ENCODE measurements around the gene CNTNAP2. TPM values are rescaled to one million over a fixed set of nuclear protein-coding genes. Genes with fewer than 3 reads are reported as not detected.

The CNTNAP2 gene
- polyA plus RNA-seq, 6 donors from 2014 or later, result 38.2 to 132 (median 77.9) TPM

DNA sequence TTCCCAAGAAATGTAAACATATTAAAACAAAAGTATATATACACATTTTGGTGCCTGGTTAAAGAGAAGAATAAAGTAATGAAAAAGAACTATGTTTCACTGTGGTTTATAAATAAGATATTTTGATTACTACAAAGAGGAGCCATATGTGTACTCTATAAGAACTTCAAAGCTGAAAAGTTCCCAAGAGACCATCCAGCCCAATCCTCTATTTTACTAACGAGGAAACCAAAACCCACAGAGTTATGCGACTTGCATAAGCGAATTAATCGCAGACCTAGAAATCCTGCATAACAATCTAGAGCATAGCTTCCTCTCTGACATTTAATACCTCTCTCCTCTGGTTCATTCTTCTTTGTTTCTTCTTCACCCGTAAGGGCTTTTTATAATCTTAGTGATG lies 937.1 kb downstream of the CNTNAP2 start:
- Mint-ChIP-seq H3K4me3 (no peak overlapping the region), H3K27me3 (no peaks in the 10 kb centered on the region), H3K9me3 (no peaks in the 10 kb centered on the region), H3K4me1 (no peaks in the 10 kb centered on the region), H3K36me3 (no peaks in the 10 kb centered on the region), H3K27ac (no peak overlapping the region)
- ATAC-seq (ENCODE audit: low read depth in 2 of 2) (no peak), DNase-seq (no peak)

DNA sequence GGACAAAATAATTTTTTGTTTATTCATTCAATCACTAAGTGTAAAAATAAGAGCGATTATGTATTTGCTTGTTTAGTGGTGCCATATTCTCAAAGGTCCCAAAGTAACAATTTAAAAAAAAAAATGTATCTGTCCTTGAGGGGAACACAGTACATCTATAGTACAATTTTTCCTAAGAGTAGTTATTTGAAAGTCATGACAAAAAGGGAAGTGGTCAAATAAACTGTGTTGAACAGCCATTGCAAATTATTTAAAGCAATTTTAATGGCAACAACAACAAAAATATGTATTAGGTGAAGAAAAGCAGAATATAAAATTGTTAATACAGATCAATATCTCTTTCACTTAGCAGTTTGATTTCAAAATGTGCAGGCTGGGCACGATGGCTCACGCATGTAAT lies 943.5 kb downstream of the CNTNAP2 start:
- Mint-ChIP-seq H3K9me3 (peaks cover 0 to 2% (median 0%) of the 10 kb centered on the region in 7 donors), H3K4me1 (no peaks in the 10 kb centered on the region), H3K27me3 (no peaks in the 10 kb centered on the region), H3K36me3 (no peaks in the 10 kb centered on the region), H3K27ac (no peak overlapping the region), H3K4me3 (no peak overlapping the region)
- DNase-seq (no peak), ATAC-seq (ENCODE audit: low read depth in 2 of 2) (no peak)

DNA sequence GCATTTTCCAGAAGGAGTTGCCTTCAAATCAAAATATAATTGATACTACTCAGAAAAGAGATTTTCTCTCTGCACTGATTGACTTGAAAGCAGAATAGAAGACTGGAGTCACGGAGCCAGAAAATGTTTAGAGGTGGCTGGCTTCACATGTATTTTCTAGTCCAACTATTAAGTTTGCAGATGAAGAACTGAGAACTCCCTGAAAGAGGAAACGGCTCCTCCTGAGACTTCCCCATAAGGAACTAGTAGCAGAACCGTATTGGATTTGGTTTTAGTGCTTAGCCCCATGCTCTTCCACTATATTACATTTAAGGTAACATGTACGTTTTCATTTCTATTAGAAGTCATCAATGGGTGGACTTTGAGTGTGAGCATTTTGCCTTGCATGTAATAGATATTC lies 946.3 kb downstream of the CNTNAP2 start:
- ATAC-seq (ENCODE audit: low read depth in 2 of 2) (no peak), DNase-seq (no peak)
- Mint-ChIP-seq H3K4me3 (no peak overlapping the region), H3K27ac (no peak overlapping the region), H3K27me3 (no peaks in the 10 kb centered on the region), H3K9me3 (peaks cover 0 to 5% (median 0%) of the 10 kb centered on the region in 7 donors), H3K36me3 (no peaks in the 10 kb centered on the region), H3K4me1 (no peaks in the 10 kb centered on the region)

DNA sequence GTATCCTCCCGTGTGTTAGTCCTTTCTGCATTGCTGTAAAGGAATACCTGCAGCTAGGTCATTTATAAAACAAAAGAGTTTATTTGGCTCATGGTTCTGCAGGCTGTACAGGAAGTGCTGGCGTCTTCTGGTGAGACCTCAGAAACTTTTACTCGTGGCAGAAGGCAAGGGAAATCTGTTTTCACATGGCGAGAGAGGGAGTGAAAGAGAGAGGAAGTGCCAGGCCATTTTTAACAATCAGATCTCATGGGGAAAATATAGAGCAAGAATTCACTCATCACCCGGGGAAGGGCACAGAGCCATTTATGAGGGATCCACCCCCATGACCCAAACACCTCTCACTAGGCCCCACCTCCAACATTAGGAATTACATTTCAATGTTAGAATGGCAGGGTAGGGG lies 952.2 kb downstream of the CNTNAP2 start:
- Mint-ChIP-seq H3K9me3 (peaks cover 0 to 13% (median 3%) of the 10 kb centered on the region in 7 donors), H3K27me3 (no peaks in the 10 kb centered on the region), H3K27ac (no peak overlapping the region), H3K4me3 (no peak overlapping the region), H3K4me1 (no peaks in the 10 kb centered on the region), H3K36me3 (peaks cover 0 to 11% of the 10 kb centered on the region in 2 donors)
- ATAC-seq (ENCODE audit: low read depth in 2 of 2) (no peak), DNase-seq (no peak)

DNA sequence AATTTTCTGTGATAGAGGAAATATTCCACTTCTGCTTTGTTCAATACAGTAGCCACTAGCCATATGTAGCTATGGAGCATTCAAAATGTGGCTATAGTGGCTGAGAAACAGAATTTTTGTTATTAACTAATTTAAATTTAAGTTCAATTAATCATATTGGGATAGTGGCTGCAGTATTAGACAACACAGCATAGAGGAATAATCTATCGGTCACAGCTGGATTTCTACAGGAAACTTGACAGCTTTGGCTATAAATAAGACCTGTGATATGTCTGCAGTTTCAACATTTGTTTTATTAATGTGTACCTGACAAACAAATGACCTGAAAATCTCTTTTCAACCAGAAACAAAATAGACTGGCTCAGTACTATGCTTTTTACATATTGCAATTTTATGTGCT lies 953.2 kb downstream of the CNTNAP2 start:
- Mint-ChIP-seq H3K4me1 (no peaks in the 10 kb centered on the region), H3K9me3 (peaks cover 0 to 16% (median 4%) of the 10 kb centered on the region in 7 donors), H3K27me3 (no peaks in the 10 kb centered on the region), H3K36me3 (peaks cover 0 to 11% of the 10 kb centered on the region in 2 donors), H3K27ac (no peak overlapping the region), H3K4me3 (no peak overlapping the region)
- DNase-seq (no peak), ATAC-seq (ENCODE audit: low read depth in 2 of 2) (no peak)

DNA sequence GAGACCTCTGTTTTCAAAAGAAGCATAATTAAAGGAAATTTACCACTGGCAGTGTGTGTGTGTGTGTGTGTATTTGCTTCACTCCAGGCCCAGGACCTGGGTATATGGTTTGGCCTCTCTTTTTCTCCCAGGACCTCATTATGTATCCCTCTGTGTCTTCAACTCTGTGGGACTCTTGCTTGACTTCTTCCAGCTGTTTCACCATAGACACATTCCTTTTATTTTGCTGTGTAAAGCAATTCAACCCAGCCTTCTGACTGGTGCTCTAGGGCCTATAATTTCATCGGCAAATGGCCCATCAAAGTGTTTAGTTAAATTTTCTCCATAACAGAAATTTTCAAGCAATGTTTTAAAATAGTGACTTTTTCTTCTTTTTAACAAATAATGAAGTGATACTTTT lies 954.3 kb downstream of the CNTNAP2 start:
- ATAC-seq (ENCODE audit: low read depth in 2 of 2), result no peak
- Mint-ChIP-seq H3K4me3 (no peak overlapping the region), H3K27me3 (no peaks in the 10 kb centered on the region), H3K9me3 (peaks cover 0 to 16% (median 4%) of the 10 kb centered on the region in 7 donors), H3K27ac (peak overlapping the region in 1 of 6 donors; percentile 35), H3K4me1 (no peaks in the 10 kb centered on the region), H3K36me3 (peaks cover 0 to 11% of the 10 kb centered on the region in 2 donors)
- no peak for DNase-seq

DNA sequence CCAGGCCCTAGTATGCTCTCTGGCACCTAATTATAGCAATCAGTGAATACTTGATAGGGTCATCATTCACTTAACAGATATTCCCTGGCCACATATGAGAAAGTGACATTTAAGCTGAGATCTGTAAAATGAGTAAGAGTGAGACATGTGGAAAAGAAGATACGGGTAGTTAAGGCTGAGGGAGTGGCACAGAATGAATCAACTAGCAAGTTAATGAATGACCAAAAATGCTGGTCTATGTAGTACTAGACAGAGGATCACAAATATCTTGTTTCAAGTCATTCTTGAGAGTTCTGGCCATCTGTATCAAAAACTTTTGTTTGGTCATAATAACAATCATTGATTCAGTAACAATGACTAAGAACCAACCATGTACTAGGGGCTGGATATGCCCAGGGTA lies 954.9 kb downstream of the CNTNAP2 start:
- ATAC-seq (ENCODE audit: low read depth in 2 of 2), result no peak
- peaks cover 0 to 11% of the 10 kb centered on the region in 2 donors for H3K36me3 Mint-ChIP-seq
- no peak overlapping the region for H3K4me3 Mint-ChIP-seq
- peaks cover 0 to 16% (median 4%) of the 10 kb centered on the region in 7 donors for H3K9me3 Mint-ChIP-seq
- no peak for DNase-seq
- H3K27ac Mint-ChIP-seq, result no peak overlapping the region
- no peaks in the 10 kb centered on the region for H3K4me1 Mint-ChIP-seq
- no peaks in the 10 kb centered on the region for H3K27me3 Mint-ChIP-seq

DNA sequence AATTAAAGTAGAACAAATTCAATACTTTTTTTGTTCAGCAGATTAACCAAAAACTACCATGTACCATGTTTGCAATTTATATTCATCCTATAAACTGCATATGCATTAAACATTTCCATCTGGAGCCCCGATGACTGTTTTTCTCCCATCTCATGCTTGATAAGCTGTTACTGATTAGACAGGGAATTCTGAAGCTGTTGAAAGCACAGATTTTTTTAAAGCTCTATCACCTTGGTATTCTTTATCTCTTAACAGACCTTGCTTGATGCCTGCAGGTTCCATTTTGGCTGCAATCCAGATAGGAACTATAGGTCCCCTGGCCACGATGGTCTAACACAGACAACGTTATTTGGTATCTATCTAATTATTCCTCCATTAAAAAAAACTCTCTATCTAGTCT lies 961.7 kb downstream of the CNTNAP2 start:
- Mint-ChIP-seq H3K4me1 (no peaks in the 10 kb centered on the region), H3K9me3 (peaks cover 0 to 5% (median 0%) of the 10 kb centered on the region in 7 donors), H3K27me3 (no peaks in the 10 kb centered on the region), H3K36me3 (no peaks in the 10 kb centered on the region), H3K4me3 (no peak overlapping the region), H3K27ac (no peak overlapping the region)
- DNase-seq (no peak), ATAC-seq (ENCODE audit: low read depth in 2 of 2) (no peak)

DNA sequence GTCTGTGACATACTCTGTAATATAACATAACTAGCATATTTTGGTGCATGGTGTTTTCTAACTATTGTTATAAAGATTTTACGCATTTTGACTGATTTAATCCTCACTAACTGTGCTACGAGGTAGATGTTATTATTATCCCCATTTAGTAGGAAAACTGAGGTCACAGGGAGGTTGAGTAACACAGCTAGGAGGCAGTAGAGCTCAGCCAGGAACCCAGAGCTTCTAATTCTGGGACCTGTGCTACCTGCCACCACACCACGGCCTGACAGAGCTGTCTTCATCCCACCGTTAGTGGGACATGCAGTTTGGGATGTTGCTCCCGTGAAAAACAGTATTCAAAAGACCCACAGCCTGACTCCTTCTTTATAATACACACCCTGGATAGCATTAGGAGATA lies 962.5 kb downstream of the CNTNAP2 start:
- no peaks in the 10 kb centered on the region for H3K4me1 Mint-ChIP-seq

DNA sequence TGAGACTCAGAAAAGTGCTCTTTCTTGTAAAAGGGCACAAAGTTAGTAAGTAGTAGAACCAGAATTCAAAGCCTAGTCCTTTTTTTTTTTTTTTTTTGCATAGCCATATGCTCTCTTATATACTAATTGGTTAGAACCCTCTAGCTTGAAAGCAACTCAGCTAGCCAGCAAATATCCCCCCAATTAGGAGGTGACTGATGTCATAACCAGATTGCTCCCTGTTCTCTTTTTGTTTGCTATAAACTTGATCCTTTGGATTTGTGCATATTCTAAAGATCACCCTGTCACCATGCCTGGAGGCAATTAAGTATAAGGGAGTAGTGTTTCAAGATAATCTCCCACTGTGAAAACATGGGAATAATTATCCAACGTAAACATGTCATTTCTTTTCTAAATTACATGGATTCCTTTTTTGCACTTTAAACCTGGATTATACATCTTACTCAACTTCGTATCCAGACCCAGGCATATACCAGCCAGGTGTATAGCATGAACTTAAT lies 963.4 kb downstream of the CNTNAP2 start:
- Mint-ChIP-seq H3K4me1 (no peaks in the 10 kb centered on the region), H3K27me3 (no peaks in the 10 kb centered on the region), H3K27ac (no peak overlapping the region), H3K9me3 (no peaks in the 10 kb centered on the region), H3K4me3 (no peak overlapping the region), H3K36me3 (no peaks in the 10 kb centered on the region)
- ATAC-seq (ENCODE audit: low read depth in 2 of 2) (no peak), DNase-seq (no peak)

More for the DNA sequence above, 962.5 kb downstream of the CNTNAP2 start:
- Mint-ChIP-seq H3K27ac (no peak overlapping the region), H3K9me3 (peaks cover 0 to 2% (median 0%) of the 10 kb centered on the region in 7 donors), H3K27me3 (no peaks in the 10 kb centered on the region), H3K4me3 (no peak overlapping the region), H3K36me3 (no peaks in the 10 kb centered on the region)
- DNase-seq (no peak), ATAC-seq (ENCODE audit: low read depth in 2 of 2) (no peak)

DNA sequence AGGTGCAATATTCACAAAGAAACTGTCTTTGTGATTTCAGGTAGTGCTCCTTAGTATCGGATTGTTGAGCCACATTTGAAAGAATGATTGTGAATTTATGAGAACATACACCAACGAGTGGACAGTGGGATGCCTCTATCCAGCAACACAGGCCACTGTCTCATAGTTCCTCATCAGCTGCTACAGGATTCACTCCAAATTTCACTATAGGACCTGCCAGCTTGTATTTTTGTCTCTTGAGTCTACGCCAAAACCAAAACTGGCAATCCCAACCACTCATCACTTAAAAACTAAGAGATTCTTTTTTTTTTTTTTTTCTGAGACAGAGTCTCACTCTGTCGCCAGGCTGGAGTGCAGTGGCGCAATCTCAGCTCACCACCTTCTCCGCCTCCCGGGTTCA lies 964.5 kb downstream of the CNTNAP2 start:
- DNase-seq, result no peak
- no peak overlapping the region for H3K27ac Mint-ChIP-seq
- H3K4me3 Mint-ChIP-seq, result no peak overlapping the region
- no peaks in the 10 kb centered on the region for H3K27me3 Mint-ChIP-seq
- H3K4me1 Mint-ChIP-seq, result no peaks in the 10 kb centered on the region
- ATAC-seq (ENCODE audit: low read depth in 2 of 2), result no peak
- no peaks in the 10 kb centered on the region for H3K36me3 Mint-ChIP-seq
- H3K9me3 Mint-ChIP-seq, result peaks cover 0 to 4% (median 0%) of the 10 kb centered on the region in 7 donors

DNA sequence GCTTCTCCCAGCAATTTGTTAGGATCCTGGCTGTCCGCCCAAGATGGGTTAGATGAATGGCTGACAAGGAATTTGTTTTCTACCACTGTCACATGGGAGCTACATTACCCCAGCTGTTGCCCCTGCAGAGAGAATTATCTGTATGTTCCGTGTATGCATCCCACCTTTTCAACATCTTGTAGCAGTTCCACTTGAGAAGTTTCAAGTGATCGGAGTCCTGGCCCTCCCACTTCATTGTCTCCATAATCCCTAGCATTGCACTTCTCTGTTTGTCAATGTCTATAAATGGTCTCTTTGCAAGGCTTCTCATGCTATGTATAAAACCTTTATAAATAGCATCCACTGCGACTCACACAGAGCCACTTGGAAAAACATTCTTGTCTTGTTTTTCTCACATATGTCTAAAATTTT lies 972.5 kb downstream of the CNTNAP2 start:
- ATAC-seq (ENCODE audit: low read depth in 2 of 2) (no peak), DNase-seq (no peak)
- H3K4me3 Mint-ChIP-seq, result no peak overlapping the region
- H3K27me3 Mint-ChIP-seq, result no peaks in the 10 kb centered on the region
- peaks cover 0 to 5% (median 0%) of the 10 kb centered on the region in 7 donors for H3K9me3 Mint-ChIP-seq
- H3K27ac Mint-ChIP-seq, result no peak overlapping the region
- no peaks in the 10 kb centered on the region for H3K4me1 Mint-ChIP-seq
- H3K36me3 Mint-ChIP-seq, result no peaks in the 10 kb centered on the region

DNA sequence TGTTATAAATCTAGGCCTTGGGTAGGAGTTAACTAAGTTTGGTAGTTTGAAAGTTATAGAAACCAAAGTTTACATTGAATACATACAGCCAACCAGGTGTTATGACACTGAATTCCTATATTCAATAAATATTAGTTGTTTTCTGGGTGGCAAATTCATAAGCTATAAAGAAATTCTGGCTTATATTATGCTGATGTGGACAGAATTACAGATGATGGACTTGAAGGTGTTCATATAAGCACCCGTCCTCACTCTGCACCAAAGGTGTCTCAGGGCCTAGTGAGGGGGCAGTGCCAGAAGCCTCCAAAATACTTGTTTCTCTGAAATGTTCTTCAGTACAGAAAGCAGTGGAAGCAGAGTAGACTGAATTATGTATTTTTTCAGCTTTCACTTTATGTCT lies 973.0 kb downstream of the CNTNAP2 start:
- H3K27me3 Mint-ChIP-seq, result no peaks in the 10 kb centered on the region
- H3K27ac Mint-ChIP-seq, result no peak overlapping the region

DNA sequence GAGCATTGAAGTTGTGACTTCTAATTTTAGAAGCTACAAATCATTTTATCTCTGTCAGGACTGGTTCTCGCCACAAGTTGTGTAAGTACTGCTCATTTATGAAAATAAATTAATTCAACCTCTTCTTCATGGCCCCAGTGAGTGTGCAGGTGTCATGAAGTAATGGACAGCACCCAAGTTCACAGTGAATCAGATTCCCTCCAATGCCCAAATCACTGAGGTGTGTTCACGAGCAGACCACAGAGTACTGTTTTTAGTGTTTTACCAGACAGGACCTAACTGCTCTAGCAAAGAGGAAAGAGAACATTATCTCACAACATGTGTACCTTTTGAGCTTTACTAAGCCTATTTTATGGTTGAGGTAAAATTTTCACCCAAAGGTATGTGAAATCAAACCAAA lies 980.0 kb downstream of the CNTNAP2 start:
- Mint-ChIP-seq H3K4me3 (no peak overlapping the region), H3K9me3 (peaks cover 0 to 6% (median 0%) of the 10 kb centered on the region in 7 donors)
- ATAC-seq (ENCODE audit: low read depth in 2 of 2), result peak in 1 of 2 donors; percentile 35

More for the DNA sequence above, 973.0 kb downstream of the CNTNAP2 start:
- ATAC-seq (ENCODE audit: low read depth in 2 of 2), result no peak
- Mint-ChIP-seq H3K4me1 (no peaks in the 10 kb centered on the region), H3K9me3 (peaks cover 0 to 5% (median 0%) of the 10 kb centered on the region in 7 donors), H3K4me3 (no peak overlapping the region), H3K36me3 (no peaks in the 10 kb centered on the region)
- DNase-seq, result no peak

DNA sequence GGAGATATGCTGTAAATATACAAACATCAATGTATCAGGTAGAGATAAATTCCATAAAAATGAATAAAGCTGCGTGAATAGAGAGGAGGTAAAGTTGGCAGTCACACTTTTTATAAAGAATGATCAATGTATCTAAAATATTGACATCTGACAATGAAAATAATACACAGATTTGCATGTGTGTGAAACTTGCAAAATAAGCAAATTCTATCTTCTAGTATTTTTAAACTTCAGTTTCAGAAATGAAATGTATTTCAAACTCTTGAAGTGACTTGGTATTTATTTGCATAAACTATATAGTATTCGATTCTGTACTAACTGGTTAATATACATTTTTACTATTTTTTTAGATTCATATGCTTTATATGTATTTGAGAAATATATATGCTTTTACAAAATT lies 986.6 kb downstream of the CNTNAP2 start:
- DNase-seq (no peak), ATAC-seq (ENCODE audit: low read depth in 2 of 2) (no peak)
- no peak overlapping the region for H3K4me3 Mint-ChIP-seq
- no peaks in the 10 kb centered on the region for H3K4me1 Mint-ChIP-seq
- H3K27me3 Mint-ChIP-seq, result no peaks in the 10 kb centered on the region
- H3K9me3 Mint-ChIP-seq, result peaks cover 0 to 6% (median 0%) of the 10 kb centered on the region in 7 donors
- no peaks in the 10 kb centered on the region for H3K36me3 Mint-ChIP-seq
- no peak overlapping the region for H3K27ac Mint-ChIP-seq

More for the DNA sequence above, 980.0 kb downstream of the CNTNAP2 start:
- H3K36me3 Mint-ChIP-seq, result no peaks in the 10 kb centered on the region
- H3K27ac Mint-ChIP-seq, result no peak overlapping the region
- DNase-seq, result no peak
- no peaks in the 10 kb centered on the region for H3K27me3 Mint-ChIP-seq
- H3K4me1 Mint-ChIP-seq, result no peaks in the 10 kb centered on the region

All from naive B cell (primary cell).